ENCODE results near the gene CASP10. TPM values are rescaled to one million over a fixed set of nuclear protein-coding genes. Genes with fewer than 3 reads are reported as not detected.

CASP10 gene
- total and polyA plus RNA-seq, 8 donors, result 2.6 to 34.9 (median 9.6) TPM

GRCh38 chr2:201150454-201151020, 32.4 kb upstream of the CASP10 start:
- peaks cover 0 to 70% (median 28%) of the 10 kb centered on the region in 4 donors for H3K4me1 ChIP-seq
- H3K36me3 ChIP-seq, result peaks cover 45 to 92% (median 87%) of the 10 kb centered on the region in 4 donors
- 92 to 99% (median 95%) methylated on average over 3 of the region's 3 CpGs for WGBS, 5 donors
- H3K4me3 ChIP-seq, result no peak overlapping the region
- no peaks in the 10 kb centered on the region for H3K27me3 ChIP-seq
- intact Hi-C loops (cut with DNase I; ENCODE audit: low total_unique reads), result no loop called here
- no peaks in the 10 kb centered on the region for H3K9me3 ChIP-seq
- TF ChIP-seq POLR2A (IDR thresholded peaks at IDR 0.05) (no peak), EP300 (IDR thresholded peaks at IDR 0.05) (no peak), POLR2AphosphoS5 (IDR thresholded peaks at IDR 0.05) (no peak), CTCF (IDR thresholded peaks at IDR 0.05) (no peak)
- peak overlapping the region in 4 of 5 donors; percentile 69 to 79 (median 75) for H3K27ac ChIP-seq
- no peak for DNase-seq

DNA sequence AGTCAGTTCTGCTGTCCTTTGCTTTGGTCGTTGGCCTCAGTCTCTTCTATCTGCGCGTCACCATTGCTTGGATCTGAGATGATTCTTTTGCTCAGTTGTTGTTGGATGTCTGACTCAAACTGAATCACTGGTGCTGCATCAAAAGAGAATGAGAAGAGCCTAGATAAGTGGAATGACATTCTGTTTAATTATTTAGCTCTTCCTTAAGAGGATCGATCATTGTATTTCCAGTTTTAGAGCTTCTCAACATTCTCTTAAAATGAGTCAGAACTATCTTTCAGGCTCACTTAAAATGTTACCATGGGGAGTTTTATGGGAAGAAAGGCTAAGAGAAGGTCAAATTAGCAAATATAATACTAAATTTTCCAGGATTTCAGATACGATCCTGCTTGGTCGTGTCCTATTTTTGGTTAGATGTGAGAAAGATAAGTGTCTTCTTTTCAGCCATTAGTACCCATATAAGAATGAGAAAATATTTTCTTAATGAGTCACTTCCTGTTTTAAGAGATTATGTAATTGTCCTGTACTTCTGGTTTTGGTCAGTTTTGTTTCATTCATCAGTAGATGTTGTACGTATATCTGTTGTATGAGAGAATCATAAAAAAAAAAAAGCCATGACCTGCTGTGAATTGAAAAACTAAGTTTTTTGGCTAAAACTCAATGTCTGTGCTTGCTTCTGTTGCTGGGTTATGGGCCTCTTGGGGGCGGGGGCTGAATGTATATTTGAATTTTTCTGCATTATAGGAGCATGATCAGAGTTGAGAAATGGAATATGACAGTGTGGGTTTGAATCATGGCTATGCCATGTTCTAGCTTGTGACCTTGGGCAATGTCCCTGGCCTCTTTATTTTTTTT, 31.6 kb upstream of the CASP10 start:
- H3K9me3 ChIP-seq, result no peaks in the 10 kb centered on the region
- peaks cover 54 to 92% (median 87%) of the 10 kb centered on the region in 4 donors for H3K36me3 ChIP-seq
- intact Hi-C loops (cut with DNase I; ENCODE audit: low total_unique reads), result no loop called here
- no peaks in the 10 kb centered on the region for H3K27me3 ChIP-seq
- TF ChIP-seq EP300 (IDR thresholded peaks at IDR 0.05), result no peak
- no peak for TF ChIP-seq CTCF (IDR thresholded peaks at IDR 0.05)
- no peak for TF ChIP-seq POLR2AphosphoS5 (IDR thresholded peaks at IDR 0.05)
- TF ChIP-seq POLR2A (IDR thresholded peaks at IDR 0.05), result no peak
- DNase-seq, result no peak
- peaks cover 0 to 78% (median 28%) of the 10 kb centered on the region in 4 donors for H3K4me1 ChIP-seq
- H3K4me3 ChIP-seq, result no peak overlapping the region
- 59 to 71% (median 67%) methylated on average over 8 of the region's 8 CpGs for WGBS, 5 donors
- peak overlapping the region; percentile 52 to 79 (median 73) for H3K27ac ChIP-seq

- H3K9me3 ChIP-seq, result no peaks in the 10 kb centered on the region
- WGBS, 5 donors, result 92 to 100% (median 93%) methylated on average over 1 of the region's 1 CpG
- H3K36me3 ChIP-seq, result peaks cover 64 to 92% (median 87%) of the 10 kb centered on the region in 4 donors
- intact Hi-C loops (cut with DNase I; ENCODE audit: low total_unique reads), result no loop called here
- no peak for DNase-seq
- TF ChIP-seq CTCF (IDR thresholded peaks at IDR 0.05) (no peak), EP300 (IDR thresholded peaks at IDR 0.05) (no peak), POLR2AphosphoS5 (IDR thresholded peaks at IDR 0.05) (no peak), POLR2A (IDR thresholded peaks at IDR 0.05) (no peak)
- no peak overlapping the region for H3K4me3 ChIP-seq
- peak overlapping the region in 4 of 5 donors; percentile 69 to 79 (median 75) for H3K27ac ChIP-seq
- H3K4me1 ChIP-seq, result peaks cover 8 to 88% (median 31%) of the 10 kb centered on the region in 4 donors
- H3K27me3 ChIP-seq, result no peaks in the 10 kb centered on the region
These were observed 30.4 kb upstream of the CASP10 start for GRCh38 chr2:201152517-201152916.

GRCh38 chr2:201152999-201153815, 29.7 kb upstream of the CASP10 start:
- peaks cover 14 to 88% (median 36%) of the 10 kb centered on the region in 4 donors for H3K4me1 ChIP-seq
- peaks cover 66 to 93% (median 90%) of the 10 kb centered on the region in 4 donors for H3K36me3 ChIP-seq
- TF ChIP-seq POLR2A (IDR thresholded peaks at IDR 0.05) (no peak), EP300 (IDR thresholded peaks at IDR 0.05) (no peak), POLR2AphosphoS5 (IDR thresholded peaks at IDR 0.05) (no peak), CTCF (IDR thresholded peaks at IDR 0.05) (no peak)
- H3K27me3 ChIP-seq, result no peaks in the 10 kb centered on the region
- 86 to 98% (median 91%) methylated on average over 6 of the region's 6 CpGs for WGBS, 5 donors
- intact Hi-C loops (cut with DNase I; ENCODE audit: low total_unique reads), result no loop called here
- no peak overlapping the region for H3K4me3 ChIP-seq
- H3K9me3 ChIP-seq, result no peaks in the 10 kb centered on the region
- no peak for DNase-seq
- H3K27ac ChIP-seq, result peak overlapping the region in 4 of 5 donors; percentile 69 to 79 (median 75)

All from stomach (tissue), 9 donors.